GM19043 (cell line): Measurements from ENCODE around the gene CFAP74.

Source experiments
- ATAC-seq: cut with Tn5 transposase; IDR thresholded peaks from one replicate; pipeline ENCODE4 v1.9.1; 2021; ENCODE audit warnings: low read depth; ENCODE audit not compliant: unreplicated experiment

CFAP74 gene, protein sequence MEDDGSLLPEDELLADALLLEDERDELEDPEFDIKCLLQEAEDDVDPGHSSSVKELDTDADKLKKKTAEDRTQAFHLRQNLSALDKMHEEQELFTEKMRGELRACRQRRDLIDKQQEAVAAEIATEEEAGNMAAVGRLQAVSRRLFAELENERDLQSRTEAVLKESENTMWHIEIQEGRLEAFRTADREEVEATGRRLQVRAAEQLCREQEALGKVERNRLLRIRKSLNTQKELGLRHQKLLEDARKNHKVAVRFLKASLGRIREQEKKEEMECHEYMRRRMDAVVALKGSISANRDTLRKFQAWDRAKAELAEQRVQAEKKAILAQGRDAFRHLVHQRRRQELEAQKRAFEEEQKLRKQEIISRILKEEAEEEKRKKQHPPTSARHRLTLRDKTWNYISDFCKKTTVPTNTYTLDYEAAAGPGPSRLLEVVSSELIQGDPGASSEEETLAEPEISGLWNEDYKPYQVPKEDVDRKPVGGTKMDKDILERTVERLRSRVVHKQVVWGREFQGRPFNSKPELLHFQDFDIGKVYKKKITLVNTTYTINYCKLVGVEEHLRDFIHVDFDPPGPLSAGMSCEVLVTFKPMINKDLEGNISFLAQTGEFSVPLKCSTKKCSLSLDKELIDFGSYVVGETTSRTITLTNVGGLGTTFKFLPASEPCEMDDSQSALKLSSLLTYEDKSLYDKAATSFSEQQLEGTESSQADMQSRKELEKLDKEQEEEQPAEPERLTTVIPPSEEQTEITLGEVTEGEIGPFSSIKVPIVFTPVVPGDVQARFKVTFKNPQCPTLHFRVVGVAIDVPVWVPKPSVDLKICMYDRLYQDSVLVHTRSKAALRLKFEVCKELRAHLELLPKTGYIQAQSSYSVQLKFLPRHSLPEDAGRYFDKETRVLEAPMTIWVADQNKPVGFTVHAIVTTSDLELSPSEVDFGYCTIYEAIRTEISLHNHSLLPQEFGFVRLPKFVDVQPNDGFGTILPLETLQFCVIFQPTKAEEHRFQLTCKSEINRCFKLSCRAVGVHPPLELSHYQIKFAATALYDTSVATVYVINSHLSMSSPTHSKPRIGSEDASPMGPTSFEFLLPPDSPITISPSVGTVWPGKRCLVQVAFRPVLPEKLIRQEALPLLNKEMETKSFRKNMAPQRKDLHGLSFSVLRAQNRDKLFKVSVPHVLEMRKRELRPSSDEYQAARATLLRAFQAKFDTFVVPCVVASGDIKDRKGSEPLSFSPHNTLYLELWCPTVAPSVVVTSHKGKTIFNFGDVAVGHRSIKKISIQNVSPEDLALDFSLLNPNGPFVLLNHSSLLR (N-terminal part only)

DNA sequence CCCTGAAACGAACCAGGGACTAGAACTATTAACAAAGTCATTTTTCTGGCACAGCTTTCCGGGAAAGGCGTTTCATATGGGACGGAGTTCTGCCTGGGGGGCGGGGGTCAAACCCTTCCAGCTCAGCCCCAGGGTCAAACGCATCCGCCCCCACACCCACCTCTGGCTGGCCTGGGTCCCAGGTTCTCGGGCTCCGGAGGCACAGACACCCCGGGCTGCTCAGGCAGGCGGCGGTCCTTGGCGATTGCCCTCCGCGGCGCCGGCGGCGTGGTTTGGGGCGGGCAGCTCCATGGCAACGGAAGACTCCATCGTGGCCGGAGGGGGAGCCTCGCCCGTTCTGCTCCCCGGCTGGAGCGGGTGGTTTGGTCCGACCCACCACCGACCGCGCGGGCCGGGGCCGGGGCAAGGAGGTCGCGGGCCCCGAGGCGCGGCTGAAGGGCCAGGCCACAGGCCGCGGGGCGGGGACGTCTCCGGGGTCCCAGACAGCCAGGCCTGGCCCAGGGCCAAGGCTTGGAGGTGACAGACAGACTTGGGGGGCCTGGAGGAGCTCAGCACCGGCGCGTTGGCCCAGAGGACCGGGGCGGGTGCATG, at the start of gene CFAP74:
Gene CFAP74 (minus strand): TSS at position 246 of the 591 bp plus-strand sequence. CDS start 12,830 bp downstream, outside the sequence.
- ATAC-seq = no peak

DNA sequence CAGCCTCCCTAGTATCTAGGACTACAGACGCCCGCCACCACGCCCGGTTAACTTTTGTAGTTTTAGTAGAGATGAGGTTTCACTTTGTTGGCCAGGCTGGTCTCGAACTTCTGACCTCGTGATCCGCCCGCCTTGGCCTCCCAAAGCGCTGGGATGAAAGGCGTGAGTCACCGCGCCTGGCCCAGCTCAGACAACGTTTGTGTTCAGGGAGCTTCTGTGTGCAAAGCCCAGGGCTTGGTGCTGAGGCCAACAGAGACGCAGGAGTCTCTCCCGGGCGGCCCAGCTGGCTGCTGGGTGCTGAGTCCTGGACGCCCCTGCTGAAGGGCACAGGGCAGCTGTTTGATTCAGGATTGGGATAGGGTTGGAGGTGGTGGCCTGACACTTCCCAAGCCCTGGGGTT, 49.6 kb upstream of the CFAP74 start:
- ATAC-seq = no peak

DNA sequence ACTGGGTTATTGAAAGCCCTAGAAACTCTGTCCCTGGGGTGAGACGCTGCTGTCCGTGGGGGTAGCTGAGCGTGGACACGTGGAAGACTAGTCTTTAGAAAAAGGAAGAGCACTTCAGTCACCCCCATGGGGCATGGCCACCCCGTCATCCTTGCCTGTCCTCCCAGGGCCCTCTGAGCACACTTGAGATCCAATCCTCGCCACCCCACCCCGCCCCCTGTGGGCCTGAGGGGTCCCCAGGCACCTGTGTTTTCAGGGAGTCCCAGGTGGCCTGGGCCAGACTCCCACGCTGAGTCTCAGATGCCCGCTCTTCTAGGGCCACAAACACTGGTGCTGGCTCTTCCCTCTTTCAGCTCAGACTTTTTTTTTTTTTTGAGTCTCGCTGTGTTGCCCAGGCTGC, 49.2 kb upstream of the CFAP74 start:
- ATAC-seq = no peak

DNA sequence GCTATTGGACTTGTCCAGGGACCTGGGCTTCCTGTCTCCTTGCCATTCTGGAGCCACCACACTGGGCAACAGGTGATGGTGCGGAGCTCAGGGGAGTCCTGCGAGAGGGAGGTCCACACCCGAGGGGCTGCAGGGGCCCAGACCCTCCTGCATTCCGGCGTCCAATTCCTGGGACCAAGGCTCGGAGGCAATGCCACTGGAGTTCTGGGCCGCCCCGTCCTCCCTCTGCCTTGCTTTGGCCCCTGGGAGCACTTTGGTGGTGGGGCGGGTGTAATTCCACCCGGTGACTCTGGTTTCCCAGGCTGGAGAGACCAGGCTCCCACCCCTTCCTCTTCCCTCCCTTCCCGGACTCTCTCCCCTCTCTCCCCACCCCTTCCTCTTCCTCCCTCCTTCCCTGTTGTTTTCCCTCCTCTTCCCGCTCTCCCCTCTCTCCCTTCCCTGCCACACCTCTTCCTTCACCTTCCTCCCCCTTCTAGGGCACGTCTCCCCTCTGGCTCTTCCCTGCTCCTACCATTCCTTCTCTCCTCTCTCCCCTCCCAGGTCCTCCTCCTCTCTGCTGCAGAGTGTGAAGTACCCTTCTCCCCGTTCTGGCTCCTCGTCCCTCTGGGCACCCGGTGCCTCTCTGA, 48.6 kb upstream of the CFAP74 start:
- no peak for ATAC-seq

DNA sequence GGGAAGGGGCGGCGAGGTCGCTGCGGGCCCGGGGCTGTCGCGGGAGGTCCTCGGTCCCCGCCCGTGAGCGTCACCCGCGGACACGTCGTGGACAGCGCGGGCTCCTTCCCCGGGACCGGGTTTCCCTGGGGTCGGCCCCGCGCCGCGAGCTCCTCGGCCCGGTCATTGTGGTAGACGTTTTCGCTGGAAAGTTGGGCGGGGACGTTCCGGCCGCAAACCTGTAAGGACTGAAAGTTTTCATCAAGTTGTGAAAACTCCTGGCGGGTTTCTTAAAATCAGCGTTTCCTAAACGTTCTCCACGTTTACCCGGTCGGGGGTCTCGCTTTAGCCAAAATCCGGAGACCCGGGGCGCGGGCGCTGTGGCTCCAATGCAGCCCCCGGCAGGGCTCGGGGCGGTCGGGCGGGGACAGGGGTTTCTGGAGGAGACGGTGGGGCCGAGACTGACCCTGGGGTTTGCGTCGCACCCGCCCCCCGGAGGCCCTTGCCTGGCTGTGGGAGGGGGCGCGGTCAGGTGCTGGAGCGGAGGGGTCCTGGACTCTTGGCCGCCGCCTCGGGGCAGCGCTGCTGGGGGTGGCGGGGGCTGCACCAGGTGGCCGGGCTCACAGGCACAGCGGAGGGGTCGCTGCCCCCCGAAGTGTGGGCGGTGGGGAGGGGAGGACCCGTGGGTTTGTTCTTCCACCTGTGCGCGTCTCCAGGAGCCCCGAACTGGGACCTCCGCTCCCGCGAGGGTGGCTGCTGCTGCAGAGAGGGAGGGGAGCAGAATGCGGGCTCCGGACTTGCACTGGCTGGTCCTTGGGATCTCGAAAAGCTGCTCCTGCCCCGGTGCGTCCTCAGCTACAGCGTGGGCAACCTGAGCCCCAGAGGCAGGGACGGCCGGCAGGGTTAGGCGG, 47.5 kb upstream of the CFAP74 start:
- no peak for ATAC-seq

DNA sequence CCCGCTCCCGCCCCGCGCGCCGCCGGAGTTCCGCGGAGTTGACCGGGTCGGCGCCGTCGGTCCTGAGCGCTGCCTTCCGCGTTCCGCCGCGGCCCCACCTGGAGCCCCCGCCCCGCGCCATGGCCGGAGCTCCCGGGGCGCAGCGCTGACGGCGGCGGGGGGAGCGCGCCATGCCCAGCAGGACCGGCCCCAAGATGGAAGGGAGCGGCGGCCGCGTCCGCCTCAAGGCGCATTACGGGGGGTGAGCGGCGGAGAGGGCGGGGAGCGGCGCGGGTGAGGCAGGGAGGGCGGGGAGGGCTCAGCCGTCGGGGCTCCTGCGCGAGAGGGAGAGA, 46.8 kb upstream of the CFAP74 start:
- ATAC-seq = no peak

DNA sequence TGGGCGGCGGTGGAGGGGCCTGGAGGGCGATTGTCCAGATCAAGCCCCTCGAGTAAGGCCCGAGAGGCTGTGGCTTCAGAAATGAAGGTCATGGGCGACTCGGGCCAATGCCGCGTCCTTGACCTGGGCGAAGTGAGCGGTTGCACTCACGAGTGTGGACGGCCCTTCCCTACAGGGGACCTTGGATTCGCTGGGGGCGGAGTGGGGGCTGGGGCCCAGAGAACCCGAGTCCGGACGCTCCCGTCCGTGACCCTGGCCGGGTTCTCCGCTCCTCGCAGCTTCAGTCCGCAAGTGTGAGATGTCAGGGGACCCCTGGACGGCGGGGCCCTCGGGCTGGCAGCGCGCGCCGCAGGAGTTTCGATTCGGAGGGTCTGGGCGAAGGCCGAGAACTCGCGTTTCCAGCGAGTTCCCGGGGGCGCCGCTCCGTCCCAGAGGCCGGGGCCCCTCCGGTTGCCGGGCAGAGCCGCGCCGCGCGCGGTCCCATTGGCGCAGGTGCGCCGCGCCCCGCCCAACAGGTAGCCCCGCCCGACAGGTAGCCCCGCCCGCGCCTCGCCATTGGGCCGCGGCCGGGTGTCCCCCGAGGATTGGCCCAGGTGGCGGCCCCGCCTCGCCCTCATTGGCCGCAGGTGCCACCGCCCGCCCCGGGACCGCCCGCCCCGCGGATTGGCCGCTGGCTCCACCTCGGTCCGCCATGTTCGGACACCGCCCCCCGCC, 46.3 kb upstream of the CFAP74 start, which contains the start of gene PRKCZ:
Gene PRKCZ (plus strand): TSS at position 694 of the 714 bp plus-strand sequence. CDS start 220 bp downstream, outside the sequence.
- ATAC-seq = no peak

DNA sequence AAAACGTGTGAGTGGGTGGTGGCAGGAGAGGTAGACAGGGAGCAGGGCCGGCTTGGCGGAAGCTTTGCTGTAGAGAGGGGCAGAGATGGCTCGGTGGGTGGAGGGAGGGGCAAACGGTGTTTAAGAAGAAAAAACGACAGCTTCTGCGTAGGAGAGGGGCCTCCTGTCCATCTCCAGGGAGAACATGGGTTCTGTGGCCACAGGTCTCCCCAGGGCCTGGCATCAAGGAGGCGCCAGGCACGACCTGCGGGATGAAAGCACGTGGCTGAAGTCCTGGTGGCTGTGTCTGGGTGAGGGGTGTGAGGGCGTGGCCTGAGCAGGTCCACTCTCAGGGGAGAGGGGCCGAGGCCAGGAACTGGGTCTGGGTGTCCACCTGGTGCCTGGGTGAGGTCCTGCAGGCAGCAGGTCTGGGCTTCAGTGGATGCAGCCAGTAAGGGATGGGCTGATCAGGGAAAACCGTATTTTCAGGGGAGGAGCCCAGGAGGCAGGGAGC, 45.7 kb upstream of the CFAP74 start:
- no peak for ATAC-seq

DNA sequence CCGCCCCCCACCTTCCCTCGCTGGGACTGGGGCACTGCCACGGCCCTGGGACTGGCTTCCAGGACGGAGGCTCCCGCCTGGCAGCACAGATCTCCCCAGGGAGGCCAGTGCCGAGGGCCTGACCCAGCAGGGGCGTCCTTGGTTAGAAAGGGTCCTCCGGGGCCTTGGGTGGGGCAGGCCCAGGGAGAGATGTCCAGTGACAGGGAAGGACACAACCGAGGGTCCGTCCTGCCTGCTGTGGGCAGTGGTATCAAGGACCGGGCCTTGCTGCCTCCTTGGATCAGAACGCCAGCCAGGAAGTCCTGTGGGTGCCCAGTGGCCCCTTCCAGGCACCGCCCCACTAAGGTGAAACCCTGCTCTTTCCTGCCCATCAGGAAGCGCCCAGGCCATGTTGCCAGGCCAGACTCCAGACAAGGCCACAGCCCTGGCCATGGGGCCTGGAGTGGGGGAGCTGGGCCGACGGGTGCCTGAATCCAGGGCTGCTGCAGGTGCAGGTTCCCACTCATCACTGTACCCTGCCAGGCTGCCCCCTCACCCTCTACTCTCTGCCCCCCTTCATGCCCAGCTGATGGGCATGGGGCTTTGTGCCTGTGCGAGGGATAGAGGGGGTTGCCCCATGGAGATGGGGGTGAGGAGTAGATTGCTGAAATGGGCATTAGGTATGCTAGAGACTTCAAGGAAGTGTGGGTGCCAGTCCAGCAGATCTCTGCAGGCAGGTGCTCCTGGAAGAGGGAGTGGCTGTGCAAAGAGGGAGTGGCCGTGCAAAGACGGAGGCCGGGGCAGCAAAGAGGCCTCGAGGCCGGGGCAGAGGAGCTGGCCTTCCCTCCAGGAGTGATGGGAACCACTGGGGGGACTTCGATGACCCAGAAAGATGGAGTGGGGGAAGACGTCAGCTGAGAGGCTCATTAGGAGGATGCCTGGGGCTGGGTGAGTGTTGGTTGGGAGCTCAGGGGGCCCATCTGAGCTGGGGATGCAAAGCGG, 44.5 kb upstream of the CFAP74 start:
- no peak for ATAC-seq

DNA sequence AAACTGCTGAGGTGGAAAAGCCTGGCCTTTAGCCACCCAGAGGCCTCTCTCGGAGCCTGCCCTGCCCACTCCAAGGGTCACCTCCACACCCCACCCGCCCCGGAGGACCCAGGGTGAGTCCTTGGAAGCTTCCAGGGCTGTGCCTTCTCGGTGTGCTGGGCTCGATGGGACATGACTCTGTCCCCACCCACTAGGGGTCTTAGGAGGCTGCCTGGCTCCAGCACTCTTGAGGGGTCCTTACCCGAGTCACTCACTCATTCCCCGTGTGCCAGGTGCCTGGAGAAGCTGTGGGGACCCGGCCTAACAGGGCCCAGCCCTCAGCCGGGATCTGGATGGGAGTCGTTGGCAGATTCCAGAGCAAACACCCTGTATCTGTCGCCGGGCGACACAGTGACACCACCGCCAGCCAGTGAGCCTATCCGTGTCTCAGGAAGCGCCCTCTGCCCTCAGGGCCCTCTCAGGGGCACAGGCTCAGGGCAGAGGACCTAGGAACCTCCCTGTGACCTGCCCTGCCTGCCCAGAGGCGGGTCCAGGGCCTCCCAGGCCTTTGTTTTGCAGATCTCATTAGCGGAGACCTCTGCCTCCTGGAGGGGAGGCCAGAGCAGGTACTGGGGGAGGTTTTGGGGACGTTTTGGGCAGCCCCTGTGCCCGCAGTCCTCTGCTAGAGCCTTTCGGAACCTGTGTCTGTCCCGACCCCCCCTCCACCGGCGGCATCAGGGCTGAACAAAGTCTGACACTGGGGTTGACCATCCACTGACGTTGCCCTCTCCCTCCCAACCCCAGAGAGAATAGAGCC, 43.6 kb upstream of the CFAP74 start:
- ATAC-seq = no peak

DNA sequence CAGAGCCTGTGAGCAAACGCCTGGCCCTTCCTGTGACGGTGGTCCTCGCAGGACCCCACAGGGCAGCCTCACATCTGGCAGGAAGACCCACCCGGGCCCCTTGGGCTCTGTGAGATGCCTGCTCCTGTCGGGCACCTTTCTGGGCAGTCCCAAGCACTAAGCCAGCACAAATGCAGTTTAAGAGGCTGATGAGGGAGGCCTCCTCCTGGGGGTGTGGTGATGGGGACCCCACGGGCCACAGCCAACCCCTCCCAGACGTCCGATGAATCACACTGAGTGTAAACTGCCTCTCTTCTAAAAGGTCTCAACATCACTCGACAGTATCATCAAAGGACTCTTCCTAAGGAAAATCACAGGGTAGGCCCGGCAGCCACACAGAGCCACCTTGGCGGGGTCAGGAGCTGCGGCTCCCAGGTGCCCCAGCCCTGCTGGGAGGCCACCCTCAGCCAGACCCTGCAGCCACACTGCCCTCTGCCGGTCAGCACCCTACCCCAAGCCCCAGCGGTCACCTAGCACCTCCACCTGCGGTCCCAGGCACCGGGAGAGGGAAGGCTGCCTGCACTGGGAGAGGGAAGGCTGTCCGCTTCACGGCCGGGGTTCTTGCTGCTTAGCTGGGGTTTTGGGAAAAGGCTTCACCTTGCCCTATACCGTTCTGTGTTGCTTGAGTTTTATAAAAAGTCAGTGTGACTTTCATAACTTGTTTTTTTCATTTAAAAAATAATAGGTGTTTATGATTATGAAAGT, 42.8 kb upstream of the CFAP74 start:
- no peak for ATAC-seq

DNA sequence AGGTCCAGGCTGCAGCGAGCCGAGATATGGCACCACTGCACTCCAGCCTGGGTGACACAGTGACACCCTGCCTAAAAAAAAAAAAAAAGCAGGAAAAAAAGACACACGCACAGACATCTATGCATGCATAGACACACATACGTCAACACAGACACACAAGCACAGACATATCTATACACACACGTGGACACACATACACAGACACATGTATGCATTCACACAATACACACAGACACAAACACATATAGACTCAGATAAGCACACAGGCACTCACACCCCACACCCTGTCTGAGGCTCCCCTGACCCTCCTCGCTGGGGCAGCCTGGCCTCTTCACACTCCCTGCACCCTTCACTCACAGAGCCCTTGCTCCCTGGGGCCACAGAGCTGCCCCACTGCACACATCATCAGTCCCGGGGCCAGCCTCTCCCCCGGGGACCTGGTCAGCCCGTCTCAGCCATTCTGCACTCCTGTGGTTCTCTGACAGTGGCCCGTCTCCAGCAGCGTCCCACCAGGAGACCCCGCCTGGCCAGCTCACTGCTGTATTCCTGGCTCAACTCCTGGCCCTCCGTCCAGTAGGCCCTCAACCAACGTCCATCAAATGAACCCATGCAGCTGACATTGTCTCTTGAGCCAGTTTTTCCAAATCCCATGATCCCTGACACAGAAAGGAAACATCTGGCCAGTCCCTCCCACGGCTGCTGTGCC, 42.0 kb upstream of the CFAP74 start:
- ATAC-seq = no peak

DNA sequence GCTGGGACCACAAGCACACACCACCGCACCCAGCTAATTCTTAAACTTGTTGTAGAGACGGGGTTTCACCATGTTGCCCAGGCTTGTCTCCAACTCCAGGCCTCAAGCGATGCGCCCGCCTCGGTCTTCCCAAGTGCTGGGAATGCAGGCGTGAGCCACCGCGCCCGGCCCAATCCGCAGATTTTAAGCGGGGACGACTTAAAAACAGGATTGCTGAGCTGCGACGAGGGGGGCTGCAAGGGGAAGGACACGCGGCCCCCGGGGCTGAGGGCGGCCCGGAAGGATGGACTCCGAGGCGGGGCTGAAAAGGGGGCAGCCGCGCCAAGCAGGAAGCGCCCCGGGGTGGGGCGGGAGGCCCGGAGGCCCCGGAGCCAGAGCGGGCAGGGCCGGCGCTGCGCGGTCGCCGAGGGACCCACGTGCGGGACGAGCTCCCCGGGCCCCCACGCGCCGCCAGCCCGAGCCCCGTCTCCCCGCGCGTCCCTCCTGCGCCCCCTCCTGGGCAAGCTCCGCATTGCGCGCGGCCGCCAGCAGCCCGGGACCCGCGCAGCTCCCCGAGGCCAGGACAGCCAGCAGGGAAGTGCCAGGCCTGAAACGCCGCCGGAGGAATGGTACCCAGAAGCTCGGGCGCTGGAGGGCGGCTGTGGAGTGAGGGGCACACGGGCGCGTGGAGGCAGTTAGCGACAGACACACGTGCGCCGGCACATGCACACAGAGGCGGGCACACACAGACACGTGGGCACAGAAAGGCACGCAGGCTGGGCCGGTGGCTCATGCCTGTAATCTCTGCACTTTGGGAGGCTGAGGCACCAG, 41.1 kb upstream of the CFAP74 start:
- ATAC-seq = no peak

DNA sequence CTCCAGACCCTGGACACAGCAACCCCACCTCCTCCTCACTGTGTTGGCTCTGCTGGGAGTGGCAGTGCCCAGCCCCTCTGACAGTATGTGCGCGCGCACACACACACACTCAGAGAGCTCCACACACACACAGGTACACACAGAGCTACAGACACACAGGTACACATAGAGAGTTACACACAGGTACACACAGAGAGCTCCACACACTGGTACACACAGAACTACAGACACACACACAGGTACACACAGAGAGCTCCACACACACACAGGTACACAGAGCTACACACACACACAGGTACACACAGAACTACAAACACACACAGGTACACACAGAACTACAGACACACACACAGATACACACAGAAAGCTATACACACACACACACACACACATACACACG, 40.3 kb upstream of the CFAP74 start:
- no peak for ATAC-seq
